Lung (tissue), 12 donors: ENCODE results near the gene KIAA1217. TPM values are rescaled to one million over a fixed set of nuclear protein-coding genes. Genes with fewer than 3 reads are reported as not detected.

Source experiments
- ATAC-seq: fragments of 200-7000 bp; cut with Tn5 transposase; one replicate; pipeline ENCODE4 v1.9.1; 2020; ENCODE audit warnings: moderate number of reproducible peaks; ENCODE audit not compliant: insufficient read depth, low FRiP score
- DNase-seq, 3 donors: peaks; one replicate each; pipeline ENCODE4 v3.0.0-alpha.2; 2013 to 2017
- H3K27ac ChIP-seq, 2 donors: one replicate each; pipeline ENCODE4 v1.5.1; 2013; ENCODE audit warnings: mild to moderate bottlenecking in 2 of 2, moderate library complexity in 2 of 2, control low read depth in 1 of 2, inconsistent platforms in 1 of 2, low read depth in 1 of 2, low read length in 1 of 2
- H3K27me3 ChIP-seq, 3 donors: one replicate each; pipeline ENCODE4 v1.5.1; 2013; ENCODE audit warnings: low read length in 2 of 3; ENCODE audit not compliant: control insufficient read depth in 3 of 3, insufficient read depth in 3 of 3
- H3K36me3 ChIP-seq, 4 donors: one replicate each; pipeline ENCODE4 v1.5.1; 2013; ENCODE audit warnings: low read length in 4 of 4, mild to moderate bottlenecking in 1 of 4, moderate library complexity in 1 of 4; ENCODE audit not compliant: control insufficient read depth in 4 of 4, insufficient read depth in 4 of 4
- H3K4me1 ChIP-seq, 5 donors: one replicate each; pipeline ENCODE4 v1.5.1; 2013; ENCODE audit warnings: low read length in 5 of 5, mild to moderate bottlenecking in 2 of 5, moderate library complexity in 1 of 5; ENCODE audit not compliant: control insufficient read depth in 5 of 5, insufficient read depth in 5 of 5
- H3K4me3 ChIP-seq: one replicate; pipeline ENCODE4 v1.5.1; 2013; ENCODE audit warnings: mild to moderate bottlenecking, control low read depth, moderate library complexity
- H3K9ac ChIP-seq, 2 donors: one replicate each; pipeline ENCODE4 v1.5.1; 2013; ENCODE audit warnings: low read length in 2 of 2, control low read depth in 1 of 2; ENCODE audit not compliant: insufficient read depth in 1 of 2
- H3K9me3 ChIP-seq, 4 donors: one replicate each; pipeline ENCODE4 v1.5.1; 2013; ENCODE audit warnings: low read length in 3 of 4, mild to moderate bottlenecking in 1 of 4, moderate library complexity in 1 of 4; ENCODE audit not compliant: control insufficient read depth in 4 of 4, insufficient read depth in 3 of 4
- CTCF ChIP-seq: IDR thresholded peaks from 2 replicates; pipeline ENCODE4 v1.5.1; 2012; ENCODE audit warnings: mild to moderate bottlenecking; ENCODE audit errors: control extremely low read depth, extremely low read depth
- WGBS, 2 donors: extraction: QIAGEN DNeasy Blood & Tissue Kit; methylation state at CpG; one replicate each; pipeline ENCODE4 v1.1.7; 2013; 5-methylcytosine and 5-hydroxymethylcytosine counted together
- polyA plus RNA-seq, 2 donors: library from polyadenylated mRNA; stranded (reverse); fragments of 200-250 nt; gene quantifications; one replicate each; pipeline ENCODE4 v1.2.1, GENCODE V29; 2013
- total RNA-seq, 2 donors: library from RNA; depleted of rRNA in 1 of 2; stranded (reverse); fragments of >200 nt in 1 of 2; gene quantifications; one replicate each; pipeline ENCODE4 v1.2.1, GENCODE V29; 2014 to 2021
- donor health status: control.
- donor health status: control.
- donor health status: Bipolar disorder and iron deficiency.
- donor health status: healthy.
- donor health status: DM: yes; HTN: yes; CAD: no.

Gene KIAA1217
- total and polyA plus RNA-seq, 4 donors = 5.5 to 58.6 (median 24.1) TPM

DNA sequence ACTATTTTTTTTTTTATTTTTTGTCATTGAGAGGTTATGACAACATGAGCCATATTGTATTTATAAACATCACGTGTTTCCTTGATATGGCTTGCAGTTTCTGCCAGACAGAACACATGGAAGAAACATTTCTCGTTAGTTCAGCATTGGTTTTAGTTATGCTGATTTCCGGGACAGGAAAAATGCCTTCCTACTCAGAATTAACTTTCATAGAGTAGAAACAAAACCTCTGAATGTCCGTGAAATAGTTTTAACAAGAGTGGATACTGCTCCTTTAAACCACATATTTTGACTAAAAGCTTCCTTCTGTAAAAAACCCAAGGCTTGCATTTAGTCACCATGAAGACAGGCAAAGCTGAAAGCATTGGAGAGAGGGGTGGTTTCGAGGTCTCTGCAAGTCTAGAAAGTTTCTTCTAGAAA, 240.4 kb downstream of the KIAA1217 start:
- no peak for TF ChIP-seq CTCF
- H3K4me3 ChIP-seq = no peak overlapping the region
- peak overlapping the region in 1 of 2 donors; percentile 71 for H3K9ac ChIP-seq
- peak overlapping the region in 1 of 2 donors; percentile 74 for H3K27ac ChIP-seq
- H3K36me3 ChIP-seq = no peaks in the 10 kb centered on the region
- ATAC-seq (no peak), DNase-seq (peak in 2 of 3 donors; percentile 91 to 92)
- H3K4me1 ChIP-seq = peaks cover 7 to 56% (median 12%) of the 10 kb centered on the region in 5 donors
- 31 to 49% methylated on average over 5 of the region's 5 CpGs for WGBS, 2 donors
- H3K9me3 ChIP-seq = no peaks in the 10 kb centered on the region
- no peaks in the 10 kb centered on the region for H3K27me3 ChIP-seq

- no peak for TF ChIP-seq CTCF
- Histone ChIP-seq H3K9me3 (no peaks in the 10 kb centered on the region), H3K36me3 (no peaks in the 10 kb centered on the region), H3K27ac (peak overlapping the region in 1 of 2 donors; percentile 74), H3K4me3 (no peak overlapping the region), H3K4me1 (peaks cover 7 to 61% (median 15%) of the 10 kb centered on the region in 5 donors), H3K9ac (peak overlapping the region in 1 of 2 donors; percentile 71), H3K27me3 (no peaks in the 10 kb centered on the region)
- WGBS, 2 donors = 45 to 53% methylated on average over 3 of the region's 3 CpGs
- ATAC-seq (no peak), DNase-seq (peak in 1 of 3 donors; percentile 29)
Measured at GRCh38 chr10:24449769-24450310, 240.9 kb downstream of the KIAA1217 start.

GRCh38 chr10:24451325-24451820, 242.4 kb downstream of the KIAA1217 start:
- 77% methylated on average over 4 of the region's 4 CpGs for WGBS, 2 donors
- peak in 1 of 3 donors; percentile 34 for DNase-seq
- Histone ChIP-seq H3K4me3 (no peak overlapping the region), H3K27ac (peak overlapping the region in 1 of 2 donors; percentile 24), H3K36me3 (no peaks in the 10 kb centered on the region), H3K9ac (peak overlapping the region in 1 of 2 donors; percentile 59), H3K27me3 (no peaks in the 10 kb centered on the region), H3K4me1 (peaks cover 7 to 69% (median 15%) of the 10 kb centered on the region in 5 donors), H3K9me3 (no peaks in the 10 kb centered on the region)
- TF ChIP-seq CTCF = no peak
- no peak for ATAC-seq
